HCT116 (cell line): Measurements from ENCODE around the gene TENM4. TPM values are rescaled to one million over a fixed set of nuclear protein-coding genes. Genes with fewer than 3 reads are reported as not detected.

ENCODE experiments used
- ATAC-seq: fragments of 200-7000 bp; cut with Tn5 transposase; 2 replicates; pipeline ENCODE4 v1.9.1; 2020; ENCODE audit warnings: mild to moderate bottlenecking, moderate library complexity
- BruUV-seq: library from RNA; stranded (reverse); fragments of 400-500 nt; replicated peaks from 2 replicates; lab custom pipeline; 2021; lab: Mats Ljungman, UMichigan
- CTCF ChIA-PET: fragments of 300-600 bp; sonication (Branson Sonifier 250); formaldehyde crosslinking; loops from one replicate; lab custom pipeline; 2021; ENCODE audit warnings: antibody characterized with exemption; lab: Charles Lee
- POLR2A ChIA-PET: fragments of 300-600, 350-600 bp; sonication (Branson Sonifier 250); formaldehyde crosslinking; loops from one replicate; lab custom pipeline; 2021; ENCODE audit warnings: antibody characterized with exemption; lab: Charles Lee
- RAD21 ChIA-PET, 2 experiments: fragments of 300-600 bp; sonication (Branson Sonifier 250); formaldehyde crosslinking; loops; one replicate each; lab custom pipeline; 2023; ENCODE audit warnings: low total read pairs in 2 of 2; ENCODE audit not compliant: uncharacterized antibody in 2 of 2, unreplicated experiment in 2 of 2, low non-redundant PET in 1 of 2; lab: Charles Lee
- DNase-seq: peaks from one replicate; pipeline ENCODE4 v3.0.0-alpha.2; 2010; ENCODE audit warnings: low read depth, low spot score
- H2AFZ ChIP-seq: fragments of 200-600 bp; shearing (Covaris generic), sonication (generic); 2 replicates; pipeline ENCODE4 v1.6.1; 2017; ENCODE audit warnings: low read depth, mixed run types, mixed read lengths, antibody characterized with exemption, low read length; ENCODE audit not compliant: poor library complexity, severe bottlenecking
- H3K27ac ChIP-seq: 2 replicates; pipeline ENCODE4 v1.5.1; 2012; ENCODE audit warnings: low read depth, low read length
- H3K27me3 ChIP-seq: fragments of 200-600 bp; sonication (generic); 2 replicates; pipeline ENCODE4 v1.6.1; 2016; ENCODE audit warnings: mixed run types, low read length, mixed read lengths; ENCODE audit not compliant: insufficient read depth
- H3K36me3 ChIP-seq, 2 experiments: fragments of 200-500 bp in 1 of 2; fragments of 200-600 bp in 1 of 2; sonication (Bioruptor generic) in 1 of 2; sonication (generic) in 1 of 2; 2 replicates each; pipeline versions ENCODE4 v1.5.1 to v1.6.1; 2014 to 2016; ENCODE audit warnings: low read length in 2 of 2, inconsistent platforms in 1 of 2, mixed read lengths in 1 of 2, mixed run types in 1 of 2; ENCODE audit not compliant: insufficient read depth in 2 of 2, control insufficient read depth in 1 of 2
- H3K4me1 ChIP-seq, 2 experiments: fragments of 200-600 bp in 1 of 2; sonication (generic) in 1 of 2; 2 replicates each; pipeline versions ENCODE4 v1.5.1 to v1.6.1; 2012 to 2017; ENCODE audit warnings: low read length in 2 of 2, inconsistent platforms in 1 of 2, mild to moderate bottlenecking in 1 of 2, mixed read lengths in 1 of 2, mixed run types in 1 of 2, moderate library complexity in 1 of 2; ENCODE audit not compliant: insufficient read depth in 2 of 2, control insufficient read depth in 1 of 2
- H3K4me2 ChIP-seq: fragments of 200-600 bp; sonication (generic); 2 replicates; pipeline ENCODE4 v1.6.1; 2017; ENCODE audit warnings: mixed run types, low read length, mixed read lengths
- H3K4me3 ChIP-seq, 2 experiments: fragments of 200-600 bp in 1 of 2; sonication (generic) in 1 of 2; replicated peaks in 1 of 2; 2 replicates each; pipeline ENCODE4 v1.5.1; 2011 to 2016; ENCODE audit warnings: low read length in 2 of 2, control low read depth in 1 of 2, low read depth in 1 of 2, mild to moderate bottlenecking in 1 of 2, mixed read lengths in 1 of 2, mixed run types in 1 of 2
- H3K79me2 ChIP-seq: fragments of 200-600 bp; sonication (generic); 2 replicates; pipeline ENCODE4 v1.6.1; 2017; ENCODE audit warnings: mild to moderate bottlenecking, mixed run types, low read length, moderate library complexity, mixed read lengths; ENCODE audit not compliant: insufficient read depth
- H3K9ac ChIP-seq: fragments of 200-600 bp; sonication (generic); 2 replicates; pipeline ENCODE4 v1.6.1; 2016; ENCODE audit warnings: low read length, mixed read lengths
- H3K9me2 ChIP-seq: fragments of 200-600 bp; sonication (generic), shearing (Covaris generic); 2 replicates; pipeline ENCODE4 v1.6.1; 2017; ENCODE audit warnings: mixed run types, mild to moderate bottlenecking, moderate library complexity; ENCODE audit not compliant: insufficient read depth
- H3K9me3 ChIP-seq, 2 experiments: fragments of 200-500 bp in 1 of 2; fragments of 200-600 bp in 1 of 2; sonication (Bioruptor generic) in 1 of 2; sonication (generic) in 1 of 2; 2 replicates each; pipeline ENCODE4 v1.6.1; 2014 to 2017; ENCODE audit warnings: low read length in 2 of 2, mixed read lengths in 2 of 2, inconsistent platforms in 1 of 2, low read depth in 1 of 2, mild to moderate bottlenecking in 1 of 2, mixed run types in 1 of 2, moderate library complexity in 1 of 2; ENCODE audit not compliant: control insufficient read depth in 1 of 2, insufficient read depth in 1 of 2
- H4K20me1 ChIP-seq: fragments of 200-600 bp; sonication (generic), shearing (Covaris generic); 2 replicates; pipeline ENCODE4 v1.6.1; 2017; ENCODE audit warnings: mixed run types, mild to moderate bottlenecking, moderate library complexity; ENCODE audit not compliant: insufficient read depth
- CBX3 ChIP-seq: IDR thresholded peaks from 2 replicates; pipeline ENCODE4 v1.6.1; 2012; ENCODE audit warnings: low read depth
- CEBPB ChIP-seq: IDR thresholded peaks from 2 replicates; pipeline ENCODE4 v1.6.1; 2012; ENCODE audit warnings: low read depth
- EGR1 ChIP-seq: IDR thresholded peaks from 2 replicates; pipeline ENCODE4 v1.6.1; 2012; ENCODE audit warnings: low read depth
- EZH2 ChIP-seq: fragments of 200-600 bp; sonication (generic); IDR thresholded peaks from 2 replicates; pipeline ENCODE4 v1.6.1; 2017; ENCODE audit warnings: antibody characterized with exemption, mixed run types
- FOSL1 ChIP-seq: IDR thresholded peaks from 2 replicates; pipeline ENCODE4 v1.6.1; 2012; ENCODE audit warnings: low read depth
- JUND ChIP-seq: IDR thresholded peaks from 2 replicates; pipeline ENCODE4 v1.6.1; 2012
- POLR2A ChIP-seq: IDR thresholded peaks from 2 replicates; pipeline ENCODE4 v1.7.0; 2011; ENCODE audit warnings: borderline replicate concordance; ENCODE audit not compliant: insufficient read depth, insufficient read length; ENCODE audit errors: extremely low read depth
- POLR2AphosphoS5 ChIP-seq: IDR thresholded peaks from 2 replicates; pipeline ENCODE4 v1.6.1; 2011; ENCODE audit warnings: mild to moderate bottlenecking, low read depth, low read length, moderate library complexity
- RAD21 ChIP-seq: IDR thresholded peaks from 2 replicates; pipeline ENCODE4 v1.6.1; 2012; ENCODE audit warnings: low read depth, mild to moderate bottlenecking
- SIN3A ChIP-seq: IDR thresholded peaks from 2 replicates; pipeline ENCODE4 v1.6.1; 2012; ENCODE audit warnings: low read depth
- SP1 ChIP-seq: IDR thresholded peaks from 2 replicates; pipeline ENCODE4 v1.6.1; 2012; ENCODE audit warnings: low read depth
- SRF ChIP-seq: IDR thresholded peaks from 2 replicates; pipeline ENCODE4 v1.6.1; 2012; ENCODE audit warnings: low read depth
- TCF7L2 ChIP-seq: IDR thresholded peaks from 2 replicates; pipeline ENCODE4 v1.7.0; 2011; ENCODE audit warnings: borderline replicate concordance, inconsistent platforms; ENCODE audit not compliant: insufficient read depth, insufficient read length; ENCODE audit errors: extremely low read depth
- YY1 ChIP-seq: IDR thresholded peaks from 2 replicates; pipeline ENCODE4 v1.6.1; 2011; ENCODE audit warnings: low read length, low read depth, moderate library complexity, mild to moderate bottlenecking; ENCODE audit not compliant: insufficient replicate concordance; ENCODE audit errors: extremely low read depth
- ZNF274 ChIP-seq: fragments of 200-500 bp; sonication (Bioruptor generic); IDR thresholded peaks from 2 replicates; pipeline ENCODE4 v1.6.1; 2014; ENCODE audit warnings: mild to moderate bottlenecking, low read depth, low read length, inconsistent platforms
- intact Hi-C: fragments of 100-400 bp; cut with micrococcal nuclease; formaldehyde crosslinking; loops from 2 replicates; pipeline ENCODE4 v1.10.0; 2022
- total RNA-seq: library from RNA; stranded (reverse); gene quantifications from one replicate; pipeline ENCODE4 v1.2.1, GENCODE V29; 2021; ENCODE audit not compliant: unreplicated experiment
- TF ChIP-seq, protein P1 (sequence below): IDR thresholded peaks from 2 replicates; pipeline ENCODE4 v1.6.1; 2011; ENCODE audit warnings: mild to moderate bottlenecking, low read length, moderate library complexity; ENCODE audit not compliant: insufficient replicate concordance; ENCODE audit errors: extremely low read depth
- TF ChIP-seq, protein P2 (sequence below): IDR thresholded peaks from 2 replicates; pipeline ENCODE4 v1.6.1; 2012
- TF ChIP-seq, protein P3 (sequence below): IDR thresholded peaks from 2 replicates; pipeline ENCODE4 v1.6.1; 2012
- TF ChIP-seq, protein P4 (sequence below): IDR thresholded peaks from 2 replicates; pipeline ENCODE4 v1.6.1; 2012; ENCODE audit warnings: low read depth

TENM4 gene
- total RNA-seq, 1 experiment from 2014 or later, result 0.05 TPM

GRCh38 chr11:78790784-78791183 lies 650.0 kb downstream of the TENM4 start:
- ATAC-seq, result no peak
- Histone ChIP-seq H3K27ac (no peak overlapping the region), H3K9me3 (no peaks in the 10 kb centered on the region), H3K9ac (no peak overlapping the region), H2AFZ (no peak overlapping the region), H3K4me1 (no peaks in the 10 kb centered on the region), H4K20me1 (no peaks in the 10 kb centered on the region), H3K79me2 (no peaks in the 10 kb centered on the region), H3K36me3 (no peaks in the 10 kb centered on the region), H3K9me2 (no peaks in the 10 kb centered on the region), H3K27me3 (peaks cover 55% of the 10 kb centered on the region), H3K4me3 (no peak overlapping the region), H3K4me2 (no peak overlapping the region)
- RAD21 ChIA-PET, result no interaction called here
- CTCF ChIA-PET, result no interaction called here
- no peak for DNase-seq
- no TSS peak for BruUV-seq
- no peak for TF ChIP-seq CEBPB
- no peak for TF ChIP-seq EGR1
- TF ChIP-seq FOSL1, result no peak
- no peak for TF ChIP-seq SIN3A
- TF ChIP-seq, protein P1, sequence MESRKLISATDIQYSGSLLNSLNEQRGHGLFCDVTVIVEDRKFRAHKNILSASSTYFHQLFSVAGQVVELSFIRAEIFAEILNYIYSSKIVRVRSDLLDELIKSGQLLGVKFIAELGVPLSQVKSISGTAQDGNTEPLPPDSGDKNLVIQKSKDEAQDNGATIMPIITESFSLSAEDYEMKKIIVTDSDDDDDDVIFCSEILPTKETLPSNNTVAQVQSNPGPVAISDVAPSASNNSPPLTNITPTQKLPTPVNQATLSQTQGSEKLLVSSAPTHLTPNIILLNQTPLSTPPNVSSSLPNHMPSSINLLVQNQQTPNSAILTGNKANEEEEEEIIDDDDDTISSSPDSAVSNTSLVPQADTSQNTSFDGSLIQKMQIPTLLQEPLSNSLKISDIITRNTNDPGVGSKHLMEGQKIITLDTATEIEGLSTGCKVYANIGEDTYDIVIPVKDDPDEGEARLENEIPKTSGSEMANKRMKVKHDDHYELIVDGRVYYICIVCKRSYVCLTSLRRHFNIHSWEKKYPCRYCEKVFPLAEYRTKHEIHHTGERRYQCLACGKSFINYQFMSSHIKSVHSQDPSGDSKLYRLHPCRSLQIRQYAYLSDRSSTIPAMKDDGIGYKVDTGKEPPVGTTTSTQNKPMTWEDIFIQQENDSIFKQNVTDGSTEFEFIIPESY, result no peak
- no peak for TF ChIP-seq SP1
- no peak for TF ChIP-seq TCF7L2
- no peak for TF ChIP-seq RAD21
- TF ChIP-seq ZNF274, result no peak
- no peak for TF ChIP-seq JUND
- TF ChIP-seq, protein P2, sequence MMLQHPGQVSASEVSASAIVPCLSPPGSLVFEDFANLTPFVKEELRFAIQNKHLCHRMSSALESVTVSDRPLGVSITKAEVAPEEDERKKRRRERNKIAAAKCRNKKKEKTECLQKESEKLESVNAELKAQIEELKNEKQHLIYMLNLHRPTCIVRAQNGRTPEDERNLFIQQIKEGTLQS, result no peak
- no peak for TF ChIP-seq POLR2A
- TF ChIP-seq CBX3, result no peak
- TF ChIP-seq YY1, result no peak
- no peak for TF ChIP-seq SRF
- TF ChIP-seq EZH2, result no peak
- TF ChIP-seq, protein P3, sequence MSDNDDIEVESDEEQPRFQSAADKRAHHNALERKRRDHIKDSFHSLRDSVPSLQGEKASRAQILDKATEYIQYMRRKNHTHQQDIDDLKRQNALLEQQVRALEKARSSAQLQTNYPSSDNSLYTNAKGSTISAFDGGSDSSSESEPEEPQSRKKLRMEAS, result no peak
- TF ChIP-seq POLR2AphosphoS5, result no peak
- TF ChIP-seq, protein P4, sequence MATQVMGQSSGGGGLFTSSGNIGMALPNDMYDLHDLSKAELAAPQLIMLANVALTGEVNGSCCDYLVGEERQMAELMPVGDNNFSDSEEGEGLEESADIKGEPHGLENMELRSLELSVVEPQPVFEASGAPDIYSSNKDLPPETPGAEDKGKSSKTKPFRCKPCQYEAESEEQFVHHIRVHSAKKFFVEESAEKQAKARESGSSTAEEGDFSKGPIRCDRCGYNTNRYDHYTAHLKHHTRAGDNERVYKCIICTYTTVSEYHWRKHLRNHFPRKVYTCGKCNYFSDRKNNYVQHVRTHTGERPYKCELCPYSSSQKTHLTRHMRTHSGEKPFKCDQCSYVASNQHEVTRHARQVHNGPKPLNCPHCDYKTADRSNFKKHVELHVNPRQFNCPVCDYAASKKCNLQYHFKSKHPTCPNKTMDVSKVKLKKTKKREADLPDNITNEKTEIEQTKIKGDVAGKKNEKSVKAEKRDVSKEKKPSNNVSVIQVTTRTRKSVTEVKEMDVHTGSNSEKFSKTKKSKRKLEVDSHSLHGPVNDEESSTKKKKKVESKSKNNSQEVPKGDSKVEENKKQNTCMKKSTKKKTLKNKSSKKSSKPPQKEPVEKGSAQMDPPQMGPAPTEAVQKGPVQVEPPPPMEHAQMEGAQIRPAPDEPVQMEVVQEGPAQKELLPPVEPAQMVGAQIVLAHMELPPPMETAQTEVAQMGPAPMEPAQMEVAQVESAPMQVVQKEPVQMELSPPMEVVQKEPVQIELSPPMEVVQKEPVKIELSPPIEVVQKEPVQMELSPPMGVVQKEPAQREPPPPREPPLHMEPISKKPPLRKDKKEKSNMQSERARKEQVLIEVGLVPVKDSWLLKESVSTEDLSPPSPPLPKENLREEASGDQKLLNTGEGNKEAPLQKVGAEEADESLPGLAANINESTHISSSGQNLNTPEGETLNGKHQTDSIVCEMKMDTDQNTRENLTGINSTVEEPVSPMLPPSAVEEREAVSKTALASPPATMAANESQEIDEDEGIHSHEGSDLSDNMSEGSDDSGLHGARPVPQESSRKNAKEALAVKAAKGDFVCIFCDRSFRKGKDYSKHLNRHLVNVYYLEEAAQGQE, result no peak
- POLR2A ChIA-PET, result no interaction called here
- intact Hi-C loops, result no loop called here
